ENCODE results near the gene MUC5AC.

The MUC5AC gene

DNA sequence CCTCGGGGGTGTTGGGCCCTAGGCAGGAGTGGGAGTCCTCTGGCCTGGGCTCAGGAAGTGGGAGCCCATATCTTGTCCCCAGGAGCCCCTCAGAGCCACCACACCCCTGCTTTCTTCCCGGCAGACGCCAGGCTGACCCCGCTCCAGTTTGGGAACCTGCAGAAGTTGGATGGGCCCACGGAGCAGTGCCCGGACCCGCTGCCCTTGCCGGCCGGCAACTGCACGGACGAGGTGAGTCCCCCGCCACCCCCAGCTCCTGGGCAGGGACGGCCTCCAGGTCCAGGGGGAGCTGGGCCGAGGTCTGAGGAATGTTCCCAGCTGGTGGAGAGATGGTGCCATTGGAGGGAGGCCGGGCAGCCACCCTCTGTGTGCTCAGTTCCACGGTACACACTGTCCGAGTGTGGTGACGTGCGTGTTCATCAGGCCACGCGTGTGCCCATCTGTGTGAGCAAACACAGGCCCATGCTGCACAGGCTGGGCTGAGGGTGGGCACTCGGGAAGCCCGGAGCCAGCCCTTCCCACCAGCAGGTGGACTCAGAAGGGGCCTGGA lies 69.9 kb downstream of the MUC5AC start:
- no peak for DNase-seq

DNA sequence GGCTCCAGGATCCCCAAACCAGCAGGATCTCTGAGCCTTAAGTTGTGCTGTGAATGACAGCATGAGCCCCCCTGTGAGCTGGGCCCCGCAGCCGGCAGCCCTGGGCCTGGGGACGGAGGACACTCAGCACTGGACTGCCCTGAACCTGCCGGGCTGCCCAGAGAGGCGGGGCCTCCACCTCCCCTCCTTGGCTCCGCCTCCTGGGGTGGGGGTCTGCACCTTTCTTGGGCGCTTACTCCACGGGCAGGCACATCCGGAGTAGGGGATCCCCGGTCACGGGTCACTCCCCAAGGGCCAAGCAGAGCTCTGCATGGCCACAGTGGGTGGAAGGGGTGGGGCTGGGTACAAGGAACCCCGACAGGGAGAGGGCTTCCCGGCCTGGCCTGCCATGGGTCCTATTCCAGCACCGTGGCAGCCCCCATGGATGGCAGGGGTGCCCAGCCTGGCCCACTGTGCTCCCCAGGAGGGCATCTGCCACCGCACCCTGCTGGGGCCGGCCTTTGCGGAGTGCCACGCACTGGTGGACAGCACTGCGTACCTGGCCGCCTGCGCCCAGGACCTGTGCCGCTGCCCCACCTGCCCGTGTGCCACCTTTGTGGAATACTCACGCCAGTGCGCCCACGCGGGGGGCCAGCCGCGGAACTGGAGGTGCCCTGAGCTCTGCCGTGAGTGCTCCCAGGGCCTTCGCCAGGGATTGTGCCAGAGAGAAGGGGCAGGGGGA lies 70.5 kb downstream of the MUC5AC start:
- DNase-seq = no peak

GRCh38 chr11:1228921-1229451 lies 71.2 kb downstream of the MUC5AC start:
- no peak for DNase-seq

- DNase-seq = no peak
These were observed 71.8 kb downstream of the MUC5AC start for GRCh38 chr11:1229471-1230120.

DNA sequence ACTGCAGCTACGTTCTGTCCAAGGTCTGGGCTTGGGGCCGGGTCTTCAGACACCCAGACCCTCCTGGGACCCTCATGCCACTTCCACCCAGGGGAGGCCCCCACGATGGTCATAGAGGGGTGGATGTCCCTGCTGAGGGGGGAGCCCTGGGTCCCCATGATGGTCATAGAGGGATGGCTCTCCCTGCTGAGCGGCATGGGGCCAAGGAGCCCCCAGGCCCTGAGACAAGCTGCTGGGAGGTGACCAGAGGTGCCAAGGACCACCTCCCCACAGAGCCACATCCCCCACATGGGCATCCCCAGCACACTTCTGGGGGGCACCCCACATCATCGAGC lies 72.3 kb downstream of the MUC5AC start:
- no peak for DNase-seq

GRCh38 chr11:1230456-1231395 lies 73.0 kb downstream of the MUC5AC start:
- DNase-seq = no peak

GRCh38 chr11:1231396-1232020 lies 73.8 kb downstream of the MUC5AC start:
- no peak for DNase-seq

GRCh38 chr11:1232021-1232882 lies 74.5 kb downstream of the MUC5AC start:
- DNase-seq = no peak

DNA sequence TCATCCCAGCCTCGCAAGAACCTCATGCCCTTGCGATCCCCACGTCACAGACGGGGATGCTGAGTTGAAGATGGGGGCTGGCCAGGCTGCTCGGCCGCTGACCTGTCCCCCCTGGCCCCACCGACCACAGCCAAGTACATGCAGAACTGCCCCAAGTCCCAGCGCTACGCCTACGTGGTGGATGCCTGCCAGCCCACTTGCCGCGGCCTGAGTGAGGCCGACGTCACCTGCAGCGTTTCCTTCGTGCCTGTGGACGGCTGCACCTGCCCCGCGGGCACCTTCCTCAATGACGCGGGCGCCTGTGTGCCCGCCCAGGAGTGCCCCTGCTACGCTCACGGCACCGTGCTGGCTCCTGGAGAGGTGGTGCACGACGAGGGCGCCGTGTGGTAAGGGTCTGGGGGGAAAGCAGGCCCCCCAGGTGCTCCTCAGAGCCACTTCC lies 75.1 kb downstream of the MUC5AC start:
- no peak for DNase-seq

GRCh38 chr11:1233351-1234053 lies 75.7 kb downstream of the MUC5AC start:
- DNase-seq = no peak

DNA sequence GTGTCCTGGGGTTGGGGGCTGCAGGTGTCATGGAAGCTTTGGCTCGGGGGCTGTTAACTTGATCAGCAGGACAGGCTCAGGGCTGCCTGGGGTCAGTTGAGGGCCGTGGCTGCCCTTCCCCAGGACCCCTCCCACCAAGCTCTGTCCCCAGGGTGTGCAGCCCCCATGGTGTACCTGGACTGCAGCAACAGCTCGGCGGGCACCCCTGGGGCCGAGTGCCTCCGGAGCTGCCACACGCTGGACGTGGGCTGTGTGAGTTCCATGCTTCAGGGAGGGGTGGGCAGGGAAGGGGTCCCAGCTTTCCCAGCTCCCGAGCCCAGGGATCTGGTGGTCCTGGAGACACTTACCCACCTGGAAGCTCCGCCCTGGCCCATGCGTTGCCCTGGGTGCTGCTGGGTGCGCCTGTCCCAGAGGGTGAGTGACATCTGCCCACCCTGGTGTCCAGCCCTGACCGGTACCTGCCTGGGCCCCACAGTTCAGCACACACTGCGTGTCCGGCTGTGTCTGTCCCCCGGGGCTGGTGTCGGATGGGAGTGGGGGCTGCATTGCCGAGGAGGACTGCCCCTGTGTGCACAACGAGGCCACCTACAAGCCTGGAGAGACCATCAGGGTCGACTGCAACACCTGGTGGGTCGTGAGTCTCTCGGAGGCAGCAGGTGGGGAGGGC lies 76.4 kb downstream of the MUC5AC start:
- no peak for DNase-seq

DNA sequence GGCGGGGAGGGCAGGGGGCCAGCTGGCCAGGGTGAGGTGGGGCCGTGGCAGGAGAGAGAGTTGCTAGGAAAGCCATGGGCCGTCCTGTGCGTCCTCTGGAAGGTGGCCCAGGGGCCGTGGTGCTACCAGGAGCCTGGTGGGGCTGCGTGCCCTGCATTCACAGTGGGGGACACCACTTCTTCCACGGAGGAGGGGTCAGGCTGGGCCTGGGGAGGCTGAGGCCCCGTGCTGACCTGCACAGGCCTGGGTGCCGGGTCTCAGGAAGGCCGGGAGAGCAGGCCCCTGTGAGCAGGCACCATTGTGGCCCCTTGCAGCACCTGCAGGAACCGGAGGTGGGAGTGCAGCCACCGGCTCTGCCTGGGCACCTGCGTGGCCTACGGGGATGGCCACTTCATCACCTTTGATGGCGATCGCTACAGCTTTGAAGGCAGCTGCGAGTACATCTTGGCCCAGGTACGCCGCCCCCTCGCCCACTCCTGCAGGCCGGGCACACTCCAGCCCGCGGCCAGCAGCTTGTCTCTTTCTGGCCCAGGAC lies 77.1 kb downstream of the MUC5AC start:
- no peak for DNase-seq

GRCh38 chr11:1235306-1235900 lies 77.7 kb downstream of the MUC5AC start:
- DNase-seq = no peak

- no peak for DNase-seq
These were observed 78.2 kb downstream of the MUC5AC start for GRCh38 chr11:1235901-1236315.

DNA sequence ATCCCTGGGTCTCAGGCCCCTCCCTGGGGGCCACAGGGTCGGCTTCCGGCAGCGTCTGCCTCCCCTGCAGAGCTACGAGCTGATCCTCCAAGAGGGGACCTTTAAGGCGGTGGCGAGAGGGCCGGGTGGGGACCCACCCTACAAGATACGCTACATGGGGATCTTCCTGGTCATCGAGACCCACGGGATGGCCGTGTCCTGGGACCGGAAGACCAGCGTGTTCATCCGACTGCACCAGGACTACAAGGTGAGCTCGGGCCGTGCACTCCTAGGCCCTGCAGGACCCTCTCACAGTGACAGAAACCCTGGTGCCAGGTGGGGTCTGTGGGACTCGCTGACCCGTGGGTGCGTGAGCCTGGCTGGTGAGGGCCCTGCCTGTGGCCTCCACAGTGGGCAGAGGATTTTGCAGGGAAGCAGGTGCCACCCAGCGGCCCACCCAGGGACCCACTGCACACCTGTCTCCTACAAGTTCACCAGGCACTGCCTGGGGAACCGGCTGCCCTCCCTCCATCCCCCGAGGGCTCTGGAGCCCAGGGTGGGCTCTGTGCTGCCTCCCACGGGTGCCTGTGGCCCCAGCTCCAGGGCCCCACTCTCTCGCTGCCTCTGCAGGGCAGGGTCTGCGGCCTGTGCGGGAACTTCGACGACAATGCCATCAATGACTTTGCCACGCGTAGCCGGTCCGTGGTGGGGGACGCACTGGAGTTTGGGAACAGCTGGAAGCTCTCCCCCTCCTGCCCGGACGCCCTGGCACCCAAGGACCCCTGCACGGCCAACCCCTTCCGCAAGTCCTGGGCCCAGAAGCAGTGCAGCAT lies 78.8 kb downstream of the MUC5AC start:
- DNase-seq = no peak

GRCh38 chr11:1237128-1237580 lies 79.4 kb downstream of the MUC5AC start:
- no peak for DNase-seq

DNA sequence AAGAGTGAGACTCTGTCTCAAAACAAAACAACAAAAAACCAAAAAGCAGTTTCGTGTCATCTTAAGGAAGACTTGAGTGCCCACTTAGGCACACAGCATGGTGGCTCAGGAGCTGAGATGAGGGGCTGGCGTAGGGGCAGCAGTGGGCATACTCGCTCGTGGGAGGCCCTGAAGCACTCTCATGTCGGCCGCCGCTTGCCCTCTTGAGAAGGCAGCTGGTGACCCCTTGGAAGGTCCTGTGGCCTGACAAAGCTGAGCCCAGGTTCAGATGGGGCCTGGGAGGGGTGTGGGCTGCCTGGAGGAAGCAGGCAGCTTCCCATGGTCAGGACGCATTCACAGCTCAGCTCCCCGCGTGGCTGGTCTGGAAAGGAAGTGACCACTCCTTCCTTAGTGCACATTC lies 80.1 kb downstream of the MUC5AC start:
- DNase-seq = no peak

GRCh38 chr11:1238767-1239595 lies 81.2 kb downstream of the MUC5AC start:
- DNase-seq = no peak
